H54 (cell line): ENCODE measurements around the gene PLXNC1.

Experiments
- DNase-seq: peaks from one replicate; pipeline ENCODE4 v3.0.0; 2011; ENCODE audit warnings: low spot score, mixed read lengths; ENCODE audit not compliant: insufficient read length
- FAIRE-seq: peaks from 3 replicates; lab custom pipeline; 2011; peaks lifted over from hg19 to GRCh38; lab: Jason Lieb, UNC
- POLR2A ChIP-seq: IDR thresholded peaks from 2 replicates; pipeline ENCODE4 v1.6.1; 2011; ENCODE audit warnings: low read depth, mild to moderate bottlenecking, low read length

Gene PLXNC1

GRCh38 chr12:94353130-94353529, 204.8 kb downstream of the PLXNC1 start:
- FAIRE-seq (no peak), DNase-seq (no peak)
- no peak for TF ChIP-seq POLR2A
